DMS53 treated with DMSO at 0.1 percent for 48 hours (cell line): ENCODE data around the gene MTURN.
A peak's percentile ranks its signal among the peaks of the same experiment; 100 is the strongest.

Experiments
- DNase-seq: peaks from one replicate; lab custom pipeline; 2025; ENCODE audit not compliant: unreplicated experiment; lab: John Stamatoyannopoulos, UW

The MTURN gene

DNA sequence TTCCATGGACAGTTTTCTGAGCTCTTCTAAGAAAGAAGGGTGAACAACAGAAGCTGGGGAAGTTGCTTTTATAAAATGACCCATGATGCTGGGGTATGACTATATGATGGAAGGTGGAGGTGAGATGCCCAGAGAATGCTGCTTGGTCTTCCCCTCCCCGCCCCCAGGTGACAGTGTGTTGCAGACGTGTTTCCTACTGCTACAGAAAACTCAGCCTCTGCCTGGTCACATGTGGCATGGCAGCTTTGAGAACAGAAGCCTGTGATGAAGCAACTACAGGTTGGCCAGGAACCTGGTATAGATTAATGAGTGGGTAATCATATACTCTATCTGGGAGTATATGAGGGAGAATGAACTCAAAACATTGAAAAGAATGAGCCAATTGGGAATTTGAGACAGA is 67.1 kb downstream of the MTURN start:
- no peak for DNase-seq

DNA sequence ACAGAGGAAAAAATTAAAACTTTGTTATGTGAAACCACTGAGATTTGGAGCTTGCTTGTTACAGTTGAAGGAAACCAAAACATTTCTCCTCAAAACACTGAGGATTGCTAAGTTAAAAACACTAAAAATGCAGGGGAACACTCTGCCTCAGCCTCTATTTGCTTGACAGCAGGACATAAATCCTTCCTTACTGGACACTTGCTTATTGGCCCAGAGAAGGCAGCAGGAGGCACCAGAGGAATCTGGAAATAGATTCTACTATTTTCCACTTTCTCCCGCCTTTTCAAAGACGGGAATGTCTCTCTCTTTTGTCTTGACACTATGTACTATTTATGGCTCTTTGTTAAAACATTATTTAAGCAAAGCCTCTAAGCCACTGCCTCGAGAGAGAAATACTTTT is 67.9 kb downstream of the MTURN start:
- no peak for DNase-seq

DNA sequence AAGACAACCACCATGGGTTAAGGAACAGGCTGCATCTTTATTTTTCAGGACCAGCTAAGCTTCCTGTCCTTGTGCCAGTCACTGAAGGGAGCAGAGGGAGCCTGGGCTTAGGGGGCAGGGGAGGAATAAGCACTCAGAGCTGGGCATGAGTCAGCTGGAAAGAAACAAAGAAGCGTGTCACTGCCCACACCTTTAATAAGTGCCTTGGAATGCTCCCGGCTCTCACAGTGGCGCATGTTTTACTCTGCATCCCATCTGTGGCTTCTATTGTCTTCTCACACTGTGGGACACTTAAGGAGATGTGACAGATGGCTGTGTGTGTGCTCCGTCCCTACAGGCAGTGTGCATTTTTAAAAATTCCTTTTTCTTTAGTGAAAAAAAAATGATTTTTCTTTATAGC is 71.7 kb downstream of the MTURN start:
- peak; percentile 32 for DNase-seq

DNA sequence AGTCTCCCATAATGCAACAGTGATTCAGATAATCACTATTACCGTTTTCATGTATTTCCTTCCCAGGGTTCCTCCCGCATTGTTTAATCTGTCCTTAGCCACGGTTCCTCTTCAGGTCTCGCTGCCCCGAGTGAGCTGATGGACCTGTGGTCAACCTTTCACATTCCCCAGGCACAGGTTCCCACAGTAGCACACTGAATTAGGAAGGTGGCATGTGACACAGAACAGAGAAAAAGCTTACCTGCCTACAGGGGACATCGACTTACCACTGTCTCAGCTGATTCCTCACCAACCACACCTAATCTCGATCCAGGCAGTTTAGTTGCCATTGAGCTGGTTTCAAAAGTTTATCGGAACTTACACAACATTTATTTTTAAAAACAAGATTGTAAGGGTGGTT is 72.2 kb downstream of the MTURN start:
- no peak for DNase-seq

DNA sequence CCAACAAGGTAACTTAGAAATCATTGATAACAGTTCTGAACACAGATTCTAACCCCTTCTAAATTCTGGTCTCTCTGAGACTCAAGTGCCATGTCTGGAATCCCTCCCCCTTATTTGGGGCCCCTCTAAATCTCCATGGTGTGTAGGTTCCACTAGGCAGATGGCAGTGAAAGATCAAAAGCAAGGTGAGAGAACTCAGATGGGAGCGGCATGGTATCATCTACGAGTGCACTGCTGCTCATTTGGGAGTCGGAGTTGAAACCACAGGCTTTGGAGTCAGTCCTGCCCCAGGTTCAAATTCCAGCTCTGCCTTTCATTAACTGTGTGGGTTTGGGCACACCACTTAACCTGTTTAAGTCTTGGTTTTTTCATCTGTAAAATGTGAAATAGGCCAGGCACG is 72.6 kb downstream of the MTURN start:
- no peak for DNase-seq

DNA sequence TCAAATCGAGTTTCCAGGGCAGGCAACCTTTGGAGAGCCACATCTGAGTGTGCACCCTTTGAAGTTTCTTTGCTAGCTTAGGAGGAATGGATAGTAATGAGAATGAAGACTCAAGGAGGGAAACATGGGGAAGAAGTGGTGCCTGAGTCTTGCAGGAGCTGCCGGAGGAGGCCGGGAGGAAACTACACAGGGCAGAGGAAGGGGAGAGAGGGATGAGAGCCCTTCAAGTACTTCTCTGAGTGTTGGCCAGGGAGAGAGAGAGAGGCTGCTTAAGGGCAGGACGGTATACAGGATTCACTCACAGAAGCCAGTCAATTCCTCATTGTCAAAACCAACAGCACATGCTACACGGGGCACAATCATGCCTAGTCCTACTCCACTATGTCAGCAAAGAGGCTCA is 75.2 kb downstream of the MTURN start:
- no peak for DNase-seq
